Inferior parietal cortex (tissue), 1 donor: ENCODE results near the gene SLC6A12.
"Not testable (repeated sequence)": the region's sequence is repeated elsewhere in the genome, so short reads cannot be mapped to it uniquely, and the experiment has no call there.

Source experiments
- DNase-seq: peaks from one replicate; pipeline ENCODE4 v3.0.0-alpha.2; 2016; ENCODE audit errors: extremely low spot score

SLC6A12 gene

GRCh38 chr12:214003-214741 lies at the start of gene SLC6A12:
Gene SLC6A12 (minus strand): TSS chr12:214157. CDS start chr12:209986, 4,171 bp downstream.
- no peak for DNase-seq

DNA sequence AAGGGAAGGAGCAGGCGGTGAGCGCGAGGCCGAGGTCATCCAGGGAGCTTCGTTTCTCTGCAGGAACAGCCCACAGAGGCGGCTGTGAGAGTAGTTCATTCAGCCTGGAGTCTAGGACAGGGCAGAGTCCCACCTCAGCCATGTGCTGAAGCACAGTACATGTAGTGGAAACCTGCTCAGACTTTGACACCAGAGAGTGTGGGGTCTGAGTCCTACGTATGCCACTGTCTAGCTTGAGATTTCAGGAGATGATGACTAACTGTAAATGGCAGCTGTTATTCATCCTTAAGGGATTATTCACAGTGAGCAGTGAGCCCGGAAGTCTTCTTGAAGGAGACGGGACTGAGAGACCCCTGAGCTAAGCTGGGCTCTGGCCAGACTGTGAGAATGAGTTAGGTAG lies 49.6 kb upstream of the SLC6A12 start:
- no peak for DNase-seq

DNA sequence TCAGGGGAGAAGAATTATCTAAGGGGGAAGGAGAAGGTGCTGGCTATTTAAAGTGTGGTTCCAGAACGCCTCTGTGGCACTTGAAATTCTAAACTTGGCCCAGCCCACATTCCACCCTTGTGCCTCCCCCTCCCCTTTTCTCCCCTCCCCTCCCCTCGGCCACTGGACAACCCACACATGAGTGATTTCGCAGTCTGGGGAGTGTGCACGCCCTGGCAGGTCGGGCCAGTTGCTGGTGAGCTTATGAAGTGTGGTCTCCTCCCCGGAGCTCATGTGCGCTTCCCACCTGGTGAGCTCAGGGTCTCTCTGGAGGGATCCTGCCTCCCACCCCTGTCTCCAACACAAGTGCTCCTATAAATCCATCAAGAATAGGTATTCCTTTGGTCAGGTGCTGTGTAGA lies 48.9 kb upstream of the SLC6A12 start, which contains the start of gene SLC6A13:
Gene SLC6A13, minus strand, starts transcription at position 20 of the 400 bp plus-strand sequence. CDS start 2,784 bp downstream, outside the sequence.
- no peak for DNase-seq

- no peak for DNase-seq
These were observed 48.2 kb upstream of the SLC6A12 start for GRCh38 chr12:262113-262512.

DNA sequence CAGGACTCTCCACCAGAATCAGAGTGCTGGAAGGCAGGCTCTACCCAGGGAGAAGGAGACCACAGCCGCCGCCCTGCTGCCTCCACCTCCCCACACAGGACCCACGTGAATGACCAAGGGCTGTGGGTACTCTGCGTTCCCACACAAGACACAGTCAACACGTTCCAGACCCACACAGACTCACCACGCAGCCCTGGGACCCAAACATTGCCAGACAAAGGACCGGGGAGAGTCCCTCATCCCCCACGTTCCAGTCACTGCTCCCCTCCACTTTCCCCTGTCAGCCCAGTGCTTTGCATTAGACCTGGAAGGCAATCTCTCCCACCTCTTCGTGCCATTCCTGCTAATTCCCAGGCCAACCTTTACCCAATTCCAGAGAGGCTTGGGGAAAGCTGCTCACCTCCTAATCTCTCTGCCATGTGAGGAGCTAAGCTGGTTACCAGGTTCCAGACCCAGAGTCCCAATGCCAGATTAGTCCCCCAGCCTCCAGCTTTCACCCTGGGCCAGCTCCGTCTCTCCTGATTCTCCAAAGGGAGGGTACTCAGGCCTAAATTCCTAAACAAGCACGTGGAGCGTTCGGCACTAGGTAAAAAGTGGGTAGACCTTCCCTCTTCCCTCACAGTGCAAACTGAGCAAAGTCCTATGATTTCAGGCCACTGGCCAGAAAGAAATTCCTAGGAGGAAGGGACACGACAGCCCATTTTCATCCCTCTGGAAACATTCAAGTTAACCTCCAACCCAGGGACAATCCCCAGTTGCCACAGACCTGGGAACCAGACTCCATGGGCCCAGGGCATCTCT lies 43.8 kb upstream of the SLC6A12 start:
- no peak for DNase-seq

- DNase-seq: no peak
These were observed 43.0 kb upstream of the SLC6A12 start for GRCh38 chr12:256958-257357.

- DNase-seq: peak; percentile 13
These were observed 42.3 kb upstream of the SLC6A12 start for GRCh38 chr12:256225-256624.

DNA sequence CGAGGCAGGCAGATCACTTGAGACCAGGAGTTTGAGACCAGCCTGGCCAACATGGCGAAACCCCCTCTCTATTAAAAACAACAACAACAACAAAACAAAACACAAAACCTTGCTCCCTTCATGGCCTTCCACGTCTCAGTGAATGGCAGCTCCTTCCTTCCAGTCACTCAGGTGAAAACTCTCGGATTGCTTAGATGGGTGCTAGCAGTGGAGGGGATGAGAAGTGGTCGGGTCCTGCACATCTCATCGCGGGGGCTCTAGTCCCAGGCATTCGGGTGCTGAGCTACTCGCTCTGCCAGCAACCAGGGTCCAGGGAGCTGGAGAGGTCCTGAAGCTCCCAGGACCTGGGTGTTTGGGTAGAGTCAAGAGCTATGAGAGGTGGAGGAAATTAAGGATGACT lies 41.0 kb upstream of the SLC6A12 start:
- DNase-seq: no peak

GRCh38 chr12:254039-254438 lies 40.1 kb upstream of the SLC6A12 start:
- DNase-seq: no peak

DNA sequence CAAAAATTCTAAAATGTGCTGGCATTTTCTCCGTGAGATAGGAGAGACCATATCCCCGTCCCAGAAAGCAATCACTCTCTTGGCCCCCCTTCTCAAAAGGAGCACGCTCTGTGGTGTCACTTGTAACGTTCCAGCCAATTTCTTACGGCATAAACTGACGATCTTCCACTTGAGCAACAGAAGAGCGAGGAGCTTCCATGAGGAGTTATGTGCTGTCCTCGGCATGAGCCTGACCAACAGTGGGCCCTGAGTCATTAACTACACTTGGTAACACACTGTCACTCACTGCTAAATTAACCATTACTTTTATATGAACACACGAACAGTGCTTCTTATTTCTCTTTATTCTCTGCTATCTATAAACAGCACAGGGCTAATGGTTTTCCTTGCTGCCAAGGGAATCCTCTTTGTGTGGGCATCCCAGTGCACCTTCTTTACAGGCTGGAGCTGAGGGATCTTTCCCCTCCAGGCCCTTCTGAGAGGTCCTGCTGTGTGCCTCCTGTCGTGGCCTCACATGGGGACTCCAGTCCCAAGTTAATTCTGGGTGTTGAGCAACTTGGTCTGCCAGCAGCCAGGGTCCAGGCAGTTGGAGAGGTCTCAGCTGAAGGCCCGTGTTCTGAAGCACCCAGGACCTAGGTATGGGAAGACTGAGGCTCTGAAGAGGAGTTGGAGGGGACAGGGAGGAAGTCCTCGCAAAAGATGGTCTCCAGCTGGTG lies 39.3 kb upstream of the SLC6A12 start:
- no peak for DNase-seq

- DNase-seq: no peak
These were observed 38.7 kb upstream of the SLC6A12 start for GRCh38 chr12:252636-253035.

DNA sequence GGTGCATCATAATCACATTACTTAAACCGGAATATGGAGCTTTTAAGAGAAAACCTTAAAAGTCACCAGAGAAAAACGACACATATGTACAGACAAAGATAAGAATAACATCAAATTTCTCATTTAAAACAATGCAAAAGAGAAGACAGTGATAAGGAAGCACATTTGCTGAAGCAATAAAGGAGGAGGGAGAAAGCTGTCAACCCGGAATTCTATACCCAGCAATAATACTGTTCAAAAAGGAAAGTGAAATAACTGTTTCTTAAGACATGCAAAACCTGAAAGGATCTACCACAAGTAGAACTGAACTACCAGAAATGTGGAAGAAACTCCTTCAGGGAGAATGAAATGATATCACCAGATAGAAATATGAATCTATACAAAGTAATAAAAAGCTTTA lies 33.3 kb upstream of the SLC6A12 start:
- DNase-seq: no peak

- no peak for DNase-seq
These were observed 29.4 kb upstream of the SLC6A12 start for GRCh38 chr12:243381-243780.

DNA sequence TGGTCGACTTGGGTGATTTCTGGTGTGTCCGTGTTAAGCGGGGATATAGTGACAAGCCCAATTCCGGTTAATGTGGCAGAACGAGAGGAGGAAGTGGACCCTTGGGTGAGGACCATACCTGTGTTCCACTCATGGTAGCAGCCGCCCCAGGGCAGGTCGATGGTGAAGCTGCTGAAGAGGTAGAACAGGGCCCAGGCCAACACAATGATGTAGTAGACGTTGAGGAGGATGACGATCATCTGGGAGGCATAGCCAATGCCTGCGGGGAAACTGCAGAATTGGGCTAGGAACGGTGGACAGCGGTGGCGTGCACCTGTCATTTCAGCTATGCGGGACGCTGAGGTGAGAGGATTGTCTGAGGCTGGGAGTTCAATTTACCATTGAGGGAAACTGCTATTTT lies 28.5 kb upstream of the SLC6A12 start:
- DNase-seq: no peak

- DNase-seq: no peak
These were observed 27.3 kb upstream of the SLC6A12 start for GRCh38 chr12:241266-241665.

GRCh38 chr12:240566-240965 lies 26.6 kb upstream of the SLC6A12 start:
- no peak for DNase-seq

DNA sequence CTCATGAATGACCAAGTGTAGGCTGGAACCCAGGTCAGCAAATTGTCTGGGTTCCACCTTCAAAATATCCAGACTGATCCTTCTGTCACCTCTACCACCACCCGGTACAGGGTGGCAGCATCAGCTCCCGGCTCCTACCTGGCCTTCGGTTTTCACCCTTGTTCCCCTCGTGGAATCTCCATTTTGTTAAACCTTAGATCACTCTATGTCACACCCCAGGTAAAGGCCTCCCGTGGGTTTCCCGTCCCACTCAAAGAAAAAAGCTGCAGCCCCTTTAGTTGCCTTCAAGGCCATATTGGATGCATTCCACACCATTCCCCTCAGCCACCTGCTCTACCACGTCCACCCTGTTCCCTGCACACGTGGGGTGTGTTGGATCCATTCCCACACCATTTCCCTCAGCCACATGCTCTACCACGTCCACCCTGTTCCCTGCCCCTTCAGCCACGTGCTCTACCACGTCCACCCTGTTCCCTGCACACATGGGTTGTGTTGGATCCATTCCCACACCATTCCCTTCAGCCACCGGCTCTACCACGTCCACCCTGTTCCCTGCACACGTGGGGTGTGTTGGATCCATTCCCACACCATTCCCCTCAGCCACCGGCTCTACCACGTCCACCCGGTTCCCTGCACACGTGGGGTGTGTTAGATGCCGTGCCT lies 24.9 kb upstream of the SLC6A12 start:
- no peak for DNase-seq

DNA sequence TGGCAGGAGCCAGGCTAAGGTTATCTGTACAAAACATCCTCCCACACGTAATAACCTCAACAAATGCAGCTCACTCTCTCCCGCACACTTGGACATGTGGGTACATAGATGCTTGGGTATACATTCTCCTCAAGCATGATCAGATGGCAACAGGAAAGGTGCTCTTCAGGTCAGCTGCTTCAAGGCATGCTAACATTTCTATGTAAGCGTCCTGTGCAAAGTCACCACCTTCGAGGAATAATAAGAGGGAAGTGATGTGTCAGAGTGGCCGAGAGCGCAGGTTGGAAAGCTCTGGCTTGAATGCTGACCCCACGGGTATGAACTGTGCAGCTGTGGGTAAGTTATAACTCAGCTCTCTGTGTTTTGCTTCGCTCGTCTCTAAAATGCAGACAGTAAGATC lies 24.2 kb upstream of the SLC6A12 start:
- no peak for DNase-seq

- DNase-seq: no peak
These were observed 23.3 kb upstream of the SLC6A12 start for GRCh38 chr12:237026-237815.

- no peak for DNase-seq
These were observed 22.5 kb upstream of the SLC6A12 start for GRCh38 chr12:236445-236844.

DNA sequence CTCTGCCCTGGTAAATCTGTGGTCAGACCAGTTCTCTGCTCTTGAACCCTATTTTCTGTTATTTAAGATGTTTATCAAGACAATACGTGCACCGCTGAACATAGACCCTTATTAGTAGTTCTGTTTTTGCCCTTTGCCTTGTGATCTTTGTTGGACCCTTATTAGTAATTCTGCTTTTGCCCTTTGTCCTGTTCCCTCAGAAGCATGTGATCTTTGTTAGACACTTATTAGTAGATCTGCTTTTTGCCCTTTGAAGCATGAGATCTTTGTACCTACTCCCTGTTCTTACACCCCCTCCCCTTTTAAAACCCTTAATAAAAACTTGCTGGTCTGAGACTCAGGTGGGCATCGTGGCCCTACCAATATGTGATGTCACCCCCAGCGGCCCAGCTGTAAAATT lies 22.0 kb upstream of the SLC6A12 start:
- not testable (repeated sequence) for DNase-seq
